HepG2 (cell line): Measurements from ENCODE around the gene INTS1. TPM values are rescaled to one million over a fixed set of nuclear protein-coding genes. Genes with fewer than 3 reads are reported as not detected.

Source experiments
- ATAC-seq: fragments of 200-7000 bp; cut with Tn5 transposase; 3 replicates; pipeline ENCODE4 v1.9.1; 2020; ENCODE audit warnings: mild to moderate bottlenecking, moderate library complexity
- BruUV-seq: library from RNA; stranded (reverse); fragments of 400-500 nt; replicated peaks from 2 replicates; lab custom pipeline; 2021; lab: Mats Ljungman, UMichigan
- CTCF ChIA-PET: fragments of 300-600 bp; formaldehyde crosslinking; extraction: SDS; loops from one replicate; lab custom pipeline; 2021; ENCODE audit warnings: low total read pairs, inconsistent platforms, low intra/inter-chr PET ratio; lab: Yijun Ruan, JAX
- POLR2A ChIA-PET: fragments of 350-600 bp; sonication (Branson Sonifier 250); formaldehyde crosslinking; loops from one replicate; lab custom pipeline; 2020; ENCODE audit warnings: antibody characterized with exemption, inconsistent platforms; lab: Yijun Ruan, JAX
- DNase-seq: peaks from one replicate; pipeline ENCODE4 v3.0.0-alpha.2; 2015; ENCODE audit warnings: low spot score
- FAIRE-seq: peaks from 3 replicates; lab custom pipeline; 2011; peaks lifted over from hg19 to GRCh38; lab: Jason Lieb, UNC
- H2AFZ ChIP-seq: one replicate; pipeline ENCODE4 v1.6.1; 2011; ENCODE audit warnings: low read length, inconsistent platforms
- H3K27ac ChIP-seq: fragments of 300-600 bp; 3 replicates; pipeline ENCODE4 v1.8.0; 2011; ENCODE audit warnings: mixed run types, mild to moderate bottlenecking, mixed read lengths, low read length, inconsistent platforms; ENCODE audit not compliant: insufficient read depth; ENCODE audit errors: extremely low read length
- H3K27me3 ChIP-seq, 2 experiments: fragments of 200-600 bp in 1 of 2; 2 replicates in 1 of 2; 3 replicates in 1 of 2; pipeline versions ENCODE4 v1.6.0 to v1.8.0; 2011; ENCODE audit warnings: low read length in 2 of 2, mild to moderate bottlenecking in 2 of 2, moderate library complexity in 2 of 2, inconsistent platforms in 1 of 2; ENCODE audit not compliant: insufficient read depth in 2 of 2, control insufficient read depth in 1 of 2
- H3K36me3 ChIP-seq, 2 experiments: fragments of 200-600 bp in 1 of 2; replicated peaks in 1 of 2; 2 replicates in 1 of 2; 3 replicates in 1 of 2; pipeline versions ENCODE4 v1.5.1 to v1.8.0; 2011; ENCODE audit warnings: low read length in 2 of 2, inconsistent platforms in 1 of 2; ENCODE audit not compliant: insufficient read depth in 2 of 2, control insufficient read depth in 1 of 2
- H3K4me1 ChIP-seq: 2 replicates; pipeline ENCODE4 v1.5.1; 2012; ENCODE audit warnings: low read length, inconsistent platforms; ENCODE audit not compliant: insufficient read depth
- H3K4me2 ChIP-seq: 2 replicates; pipeline ENCODE4 v1.6.0; 2011; ENCODE audit warnings: low read depth, low read length, inconsistent platforms
- H3K4me3 ChIP-seq, 3 experiments: fragments of 200-600 bp in 1 of 3; sonication (generic), shearing (Covaris generic) in 1 of 3; replicated peaks in 1 of 3; 2 replicates each; pipeline ENCODE4 v1.5.1; 2011 to 2016; ENCODE audit warnings: low read length in 3 of 3, inconsistent platforms in 2 of 3, low read depth in 2 of 3, mild to moderate bottlenecking in 2 of 3, control low read depth in 1 of 3, mixed read lengths in 1 of 3; ENCODE audit not compliant: insufficient read depth in 1 of 3
- H3K79me2 ChIP-seq: one replicate; pipeline ENCODE4 v1.6.1; 2011; ENCODE audit warnings: low read length, inconsistent platforms; ENCODE audit not compliant: insufficient read depth
- H3K9ac ChIP-seq: 2 replicates; pipeline ENCODE4 v1.6.0; 2011; ENCODE audit warnings: mild to moderate bottlenecking, low read depth, low read length, inconsistent platforms; ENCODE audit not compliant: insufficient read depth
- H3K9me3 ChIP-seq: 2 replicates; pipeline ENCODE4 v1.5.1; 2012; ENCODE audit warnings: mild to moderate bottlenecking, low read length
- H4K20me1 ChIP-seq: 2 replicates; pipeline ENCODE4 v1.6.0; 2011; ENCODE audit warnings: inconsistent platforms, mild to moderate bottlenecking, low read length, moderate library complexity; ENCODE audit not compliant: insufficient read depth
- AGO2 ChIP-seq: fragments of 200-400 bp; formaldehyde crosslinking; optimal IDR thresholded peaks from 2 replicates; pipeline ENCODE3; 2017; ENCODE audit warnings: mild to moderate bottlenecking, low read depth, low read length, moderate library complexity
- ETV6 ChIP-seq: sonication (generic); formaldehyde crosslinking; conservative IDR thresholded peaks from 2 replicates; pipeline ENCODE4 v1.4.0; 2020; ENCODE audit warnings: missing genetic modification reagents
- HNRNPH1 ChIP-seq: fragments of 200-400 bp; formaldehyde crosslinking; optimal IDR thresholded peaks from 2 replicates; pipeline ENCODE3; 2017; ENCODE audit warnings: mild to moderate bottlenecking, low read depth, low read length
- HOXD1 ChIP-seq: sonication (generic); formaldehyde crosslinking; IDR thresholded peaks from 2 replicates; pipeline ENCODE4 v1.5.0; 2020; ENCODE audit warnings: missing genetic modification reagents
- MTF1 ChIP-seq: sonication (generic); formaldehyde crosslinking; IDR thresholded peaks from 2 replicates; pipeline ENCODE4 v1.5.0; 2020; ENCODE audit warnings: missing genetic modification reagents
- SNRNP70 ChIP-seq: fragments of 200-400 bp; formaldehyde crosslinking; IDR thresholded peaks from 2 replicates; pipeline ENCODE4 v1.6.1; 2017; ENCODE audit warnings: mild to moderate bottlenecking, low read depth, low read length, moderate library complexity
- SPEN ChIP-seq: sonication (generic); formaldehyde crosslinking; IDR thresholded peaks from 2 replicates; pipeline ENCODE4 v1.5.1; 2020; ENCODE audit warnings: low read depth, mild to moderate bottlenecking, missing genetic modification reagents
- ZBTB33 ChIP-seq: sonication (generic); formaldehyde crosslinking; IDR thresholded peaks from 2 replicates; pipeline ENCODE4 v1.4.0; 2020; ENCODE audit warnings: missing genetic modification reagents
- ZMYM3 ChIP-seq: sonication (generic); formaldehyde crosslinking; IDR thresholded peaks from 2 replicates; pipeline ENCODE4 v1.5.1; 2020; ENCODE audit warnings: mild to moderate bottlenecking, missing genetic modification reagents
- WGBS: methylation state at CpG from one replicate; pipeline ENCODE4 v1.1.6; 2017; ENCODE audit warnings: low lambda C conversion rate; 5-methylcytosine and 5-hydroxymethylcytosine counted together
- in situ Hi-C: cut with HindIII; loops from 2 replicates; pipeline ENCODE4 v1.10.0; 2017; ENCODE audit warnings: low pct_unique_long_range_greater_than_20kb; ENCODE audit not compliant: extremely low pct_ligation_motif_present
- intact Hi-C: fragments of 100-400 bp; cut with micrococcal nuclease; formaldehyde crosslinking; loops from one replicate; pipeline ENCODE4 v1.10.0; 2022; ENCODE audit not compliant: unreplicated experiment
- polyA plus RNA-seq, 8 experiments: library from polyadenylated mRNA; depleted of rRNA in 3 of 8; stranded (reverse) in 7 of 8; unstranded in 1 of 8; fragments of >200 nt; fragmentation: Illumina TruSeq in 4 of 8; extraction: Trizol in 4 of 8; gene quantifications; 2 replicates each; pipeline versions ENCODE4 v1.2.1 to v1.2.3, GENCODE V29; 2011 to 2016; ENCODE audit warnings: low read depth in 4 of 8, missing spikeins in 1 of 8, mixed read lengths in 1 of 8; ENCODE audit not compliant: insufficient read depth in 1 of 8
- total RNA-seq, 5 experiments: library from RNA; depleted of rRNA; stranded (reverse); fragments of >200 nt; fragmentation: Illumina TruSeq; extraction: Trizol; gene quantifications; 2 replicates each; pipeline ENCODE4 v1.2.3, GENCODE V29; 2016; ENCODE audit warnings: low read depth in 1 of 5
- TF ChIP-seq, protein P1 (sequence below): sonication (generic); formaldehyde crosslinking; IDR thresholded peaks from 2 replicates; pipeline ENCODE4 v1.5.0; 2020; ENCODE audit warnings: missing genetic modification reagents

The INTS1 gene
- total and polyA plus RNA-seq, 2 of the 13 experiments (the other 11 are each of a cell fraction or from before 2014, with no cell fraction given) = 13.7 to 29.0 TPM

DNA sequence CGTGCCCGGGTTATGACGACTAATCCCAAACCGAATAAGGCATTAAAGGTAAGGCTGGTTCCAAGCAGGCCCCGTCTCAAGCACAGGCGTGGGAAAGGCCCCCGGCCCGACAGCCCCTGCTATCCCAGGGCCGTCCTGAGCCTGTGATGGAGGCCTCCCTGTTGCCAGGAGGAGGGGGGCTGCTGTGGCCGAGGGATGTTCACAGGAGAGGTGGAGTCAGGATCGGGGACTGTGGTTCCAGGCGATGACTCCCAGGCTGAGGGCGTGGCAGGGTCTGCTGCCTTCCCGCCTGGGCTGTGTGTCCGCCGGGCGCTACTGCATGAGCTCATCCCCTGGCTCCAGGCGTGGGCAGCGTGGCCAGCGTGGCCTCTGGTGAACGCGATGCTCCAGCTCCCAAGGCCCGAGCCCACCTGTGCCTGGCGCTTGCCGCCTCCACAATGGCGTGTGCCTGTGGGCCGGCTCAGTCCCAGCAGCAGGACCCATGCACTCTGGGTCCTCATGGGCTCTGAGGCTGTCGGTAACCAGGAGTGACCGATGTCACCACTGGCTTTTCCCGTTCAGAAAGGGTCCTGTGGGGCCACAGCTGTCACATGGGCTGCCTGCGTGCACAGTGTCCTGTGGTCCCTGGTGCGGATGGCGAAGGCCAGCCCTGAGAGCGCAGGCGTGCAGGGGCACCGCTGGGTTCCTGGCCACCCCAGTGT is 35.1 kb upstream of the INTS1 start:
- FAIRE-seq (no peak), ATAC-seq (no peak), DNase-seq (no peak)
- no peak overlapping the region for H2AFZ ChIP-seq
- no peak overlapping the region for H3K27ac ChIP-seq
- ChIA-PET POLR2A (interaction anchor here (1.2 kb wide), 1 partner anchor 17 kb away, joined by 7 read pairs; the partner anchor contains the start of gene TMEM184A), CTCF (no interaction called here)
- no peaks in the 10 kb centered on the region for H3K27me3 ChIP-seq
- H3K4me1 ChIP-seq = peaks cover 31% of the 10 kb centered on the region
- H3K9ac ChIP-seq = no peak overlapping the region
- H3K79me2 ChIP-seq = peaks cover 29% of the 10 kb centered on the region
- H3K36me3 ChIP-seq = peaks cover 15 to 29% of the 10 kb centered on the region in 2 experiments; a peak in 4 of 5 replicates
- H4K20me1 ChIP-seq = no peaks in the 10 kb centered on the region
- BruUV-seq = no TSS peak
- 94% methylated on average over 13 of the region's 36 CpGs for WGBS
- H3K4me3 ChIP-seq = no peak overlapping the region
- in situ Hi-C loops (no loop called here), intact Hi-C loops (no loop called here)
- TF ChIP-seq ZMYM3 (CRISPR knock-in tag) = no peak
- TF ChIP-seq HNRNPH1 = no peak
- TF ChIP-seq HOXD1 (CRISPR knock-in tag) = no peak
- TF ChIP-seq ZBTB33 (CRISPR knock-in tag) = 0 out of 2 replicates have a peak, but pooled peaks have one; percentile 18
- TF ChIP-seq MTF1 = no peak
- no peak for TF ChIP-seq SNRNP70
- no peak for TF ChIP-seq ETV6 (CRISPR knock-in tag)
- no peak for TF ChIP-seq SPEN
- peak; percentile 22 for TF ChIP-seq AGO2
- TF ChIP-seq, protein P1, sequence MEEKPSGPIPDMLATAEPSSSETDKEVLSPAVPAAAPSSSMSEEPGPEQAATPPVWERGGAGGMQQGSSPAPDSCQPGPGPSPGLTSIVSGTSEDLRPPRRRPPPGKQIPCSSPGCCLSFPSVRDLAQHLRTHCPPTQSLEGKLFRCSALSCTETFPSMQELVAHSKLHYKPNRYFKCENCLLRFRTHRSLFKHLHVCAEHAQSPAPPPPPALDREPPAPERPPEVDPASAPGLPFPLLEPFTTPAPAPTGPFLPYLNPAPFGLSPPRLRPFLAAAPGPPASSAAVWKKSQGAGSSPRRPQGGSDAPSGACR (CRISPR knock-in tag) = no peak
- no peaks in the 10 kb centered on the region for H3K9me3 ChIP-seq
- H3K4me2 ChIP-seq = no peak overlapping the region
